A673 (cell line): ENCODE results near the gene SPECC1.

Experiments
- EZH2 ChIP-seq: fragments of 200-600 bp; sonication (generic); IDR thresholded peaks from 2 replicates; pipeline ENCODE4 v1.6.1; 2017; ENCODE audit warnings: borderline replicate concordance, low read depth, mild to moderate bottlenecking, mixed read lengths, antibody characterized with exemption, low read length; ENCODE audit not compliant: poor library complexity, severe bottlenecking
- TF ChIP-seq, protein P1 (sequence below): fragments of 300-800, 200-600 bp; sonication (generic); conservative IDR thresholded peaks from 2 replicates; pipeline ENCODE4 v1.5.1; 2017; ENCODE audit warnings: low read depth, mild to moderate bottlenecking, antibody characterized with exemption, low read length, moderate library complexity, mixed read lengths

- no peak for TF ChIP-seq EZH2
- TF ChIP-seq, protein P1, sequence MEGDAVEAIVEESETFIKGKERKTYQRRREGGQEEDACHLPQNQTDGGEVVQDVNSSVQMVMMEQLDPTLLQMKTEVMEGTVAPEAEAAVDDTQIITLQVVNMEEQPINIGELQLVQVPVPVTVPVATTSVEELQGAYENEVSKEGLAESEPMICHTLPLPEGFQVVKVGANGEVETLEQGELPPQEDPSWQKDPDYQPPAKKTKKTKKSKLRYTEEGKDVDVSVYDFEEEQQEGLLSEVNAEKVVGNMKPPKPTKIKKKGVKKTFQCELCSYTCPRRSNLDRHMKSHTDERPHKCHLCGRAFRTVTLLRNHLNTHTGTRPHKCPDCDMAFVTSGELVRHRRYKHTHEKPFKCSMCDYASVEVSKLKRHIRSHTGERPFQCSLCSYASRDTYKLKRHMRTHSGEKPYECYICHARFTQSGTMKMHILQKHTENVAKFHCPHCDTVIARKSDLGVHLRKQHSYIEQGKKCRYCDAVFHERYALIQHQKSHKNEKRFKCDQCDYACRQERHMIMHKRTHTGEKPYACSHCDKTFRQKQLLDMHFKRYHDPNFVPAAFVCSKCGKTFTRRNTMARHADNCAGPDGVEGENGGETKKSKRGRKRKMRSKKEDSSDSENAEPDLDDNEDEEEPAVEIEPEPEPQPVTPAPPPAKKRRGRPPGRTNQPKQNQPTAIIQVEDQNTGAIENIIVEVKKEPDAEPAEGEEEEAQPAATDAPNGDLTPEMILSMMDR, result no peak
Measured at GRCh38 chr17:19996502-19996901, 12.7 kb upstream of the SPECC1 start.
